Caco-2 (cell line): ENCODE data around the gene TOB2. TPM values are rescaled to one million over a fixed set of nuclear protein-coding genes. Genes with fewer than 3 reads are reported as not detected.

ENCODE experiments used
- BruUV-seq: library from RNA; stranded (reverse); fragments of 400-500 nt; replicated peaks from 2 replicates; lab custom pipeline; 2021; lab: Mats Ljungman, UMichigan
- CTCF ChIA-PET: fragments of 300-600 bp; sonication (Branson Sonifier 250); formaldehyde crosslinking; loops from one replicate; lab custom pipeline; 2022; ENCODE audit warnings: antibody characterized with exemption; lab: Charles Lee
- POLR2A ChIA-PET: fragments of 300-600 bp; sonication (Branson Sonifier 250); formaldehyde crosslinking; loops from one replicate; lab custom pipeline; 2022; ENCODE audit warnings: antibody characterized with exemption; lab: Charles Lee
- DNase-seq, 2 experiments: peaks; one replicate each; pipeline versions ENCODE4 v3.0.0 to v3.0.0-alpha.2; 2020 to 2022
- H3K27me3 ChIP-seq: replicated peaks from 2 replicates; pipeline ENCODE4 v1.6.0; 2011; ENCODE audit warnings: low read length; ENCODE audit not compliant: control insufficient read depth, insufficient read depth
- H3K36me3 ChIP-seq: 2 replicates; pipeline ENCODE4 v1.5.1; 2011; ENCODE audit warnings: low read length; ENCODE audit not compliant: control insufficient read depth, insufficient read depth
- H3K4me1 ChIP-seq: fragments of 250-450 bp; sonication (Bioruptor Pico); 2 replicates; pipeline ENCODE4 v1.5.1; 2020; ENCODE audit warnings: mild to moderate bottlenecking
- H3K4me3 ChIP-seq: 2 replicates; pipeline ENCODE4 v1.5.1; 2011; ENCODE audit warnings: low read depth, mild to moderate bottlenecking, control low read depth, low read length
- H3K9me3 ChIP-seq: fragments of 250-450 bp; sonication (Bioruptor Pico); 2 replicates; pipeline ENCODE4 v1.5.1; 2020; ENCODE audit warnings: mild to moderate bottlenecking, moderate library complexity
- H3K27ac Mint-ChIP-seq: one replicate; pipeline ENCODE4 v1.8.0; 2022; ENCODE audit warnings: mixed read lengths; ENCODE audit not compliant: unreplicated experiment
- H3K27me3 Mint-ChIP-seq: one replicate; pipeline ENCODE4 v1.8.0; 2022; ENCODE audit warnings: mixed read lengths; ENCODE audit not compliant: insufficient read depth, unreplicated experiment
- H3K36me3 Mint-ChIP-seq: one replicate; pipeline ENCODE4 v1.8.0; 2022; ENCODE audit warnings: mild to moderate bottlenecking, mixed read lengths; ENCODE audit not compliant: insufficient read depth, unreplicated experiment
- H3K4me1 Mint-ChIP-seq: one replicate; pipeline ENCODE4 v1.8.0; 2022; ENCODE audit warnings: low read depth, mixed read lengths; ENCODE audit not compliant: unreplicated experiment
- H3K4me3 Mint-ChIP-seq: one replicate; pipeline ENCODE4 v1.8.0; 2022; ENCODE audit warnings: mild to moderate bottlenecking, moderate library complexity, mixed read lengths; ENCODE audit not compliant: unreplicated experiment
- H3K9me3 Mint-ChIP-seq: one replicate; pipeline ENCODE4 v1.8.0; 2022; ENCODE audit warnings: mixed read lengths; ENCODE audit not compliant: unreplicated experiment
- intact Hi-C: fragments of 100-400 bp; cut with micrococcal nuclease; formaldehyde crosslinking; loops from one replicate; pipeline ENCODE4 v1.10.0; 2022; ENCODE audit not compliant: unreplicated experiment
- total RNA-seq: library from RNA; stranded (reverse); gene quantifications from 2 replicates; pipeline ENCODE4 v1.2.3, GENCODE V29; 2022
- TF ChIP-seq, protein P1 (sequence below), 2 experiments: fragments of 200-600 bp in 1 of 2; IDR thresholded peaks; 1 replicate in 1 of 2; 2 replicates in 1 of 2; pipeline versions ENCODE4 v1.5.1 to v1.8.0; 2011 to 2022; ENCODE audit warnings: antibody characterized with exemption in 1 of 2, control low read depth in 1 of 2, inconsistent platforms in 1 of 2, low read depth in 1 of 2, low read length in 1 of 2, mild to moderate bottlenecking in 1 of 2, moderate library complexity in 1 of 2; ENCODE audit not compliant: insufficient read depth in 1 of 2, severe bottlenecking in 1 of 2, unreplicated experiment in 1 of 2

The TOB2 gene
- total RNA-seq, 1 experiment from 2014 or later: 49.0 TPM

DNA sequence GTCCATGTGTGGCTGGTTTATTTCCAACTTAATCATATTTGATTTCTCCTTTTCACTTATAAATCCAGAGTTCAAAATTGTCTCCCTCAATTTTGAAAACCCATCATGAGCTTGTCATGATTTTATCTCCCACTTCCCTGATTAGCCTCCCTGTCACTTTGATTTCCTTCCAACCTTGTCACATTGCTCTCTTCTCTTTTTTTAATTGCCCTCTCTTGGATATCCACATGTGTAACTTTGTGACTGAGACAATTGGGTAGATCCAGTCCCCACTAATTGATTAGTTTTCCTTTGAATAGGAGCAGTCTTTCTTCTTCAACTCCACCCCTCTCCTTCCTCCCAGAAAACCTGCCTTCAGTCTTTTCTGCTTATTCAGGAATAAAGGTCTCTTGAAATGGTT, 62.5 kb downstream of the TOB2 start:
- H3K4me1 Mint-ChIP-seq: peaks cover 7% of the 10 kb centered on the region
- TF ChIP-seq, protein P1, sequence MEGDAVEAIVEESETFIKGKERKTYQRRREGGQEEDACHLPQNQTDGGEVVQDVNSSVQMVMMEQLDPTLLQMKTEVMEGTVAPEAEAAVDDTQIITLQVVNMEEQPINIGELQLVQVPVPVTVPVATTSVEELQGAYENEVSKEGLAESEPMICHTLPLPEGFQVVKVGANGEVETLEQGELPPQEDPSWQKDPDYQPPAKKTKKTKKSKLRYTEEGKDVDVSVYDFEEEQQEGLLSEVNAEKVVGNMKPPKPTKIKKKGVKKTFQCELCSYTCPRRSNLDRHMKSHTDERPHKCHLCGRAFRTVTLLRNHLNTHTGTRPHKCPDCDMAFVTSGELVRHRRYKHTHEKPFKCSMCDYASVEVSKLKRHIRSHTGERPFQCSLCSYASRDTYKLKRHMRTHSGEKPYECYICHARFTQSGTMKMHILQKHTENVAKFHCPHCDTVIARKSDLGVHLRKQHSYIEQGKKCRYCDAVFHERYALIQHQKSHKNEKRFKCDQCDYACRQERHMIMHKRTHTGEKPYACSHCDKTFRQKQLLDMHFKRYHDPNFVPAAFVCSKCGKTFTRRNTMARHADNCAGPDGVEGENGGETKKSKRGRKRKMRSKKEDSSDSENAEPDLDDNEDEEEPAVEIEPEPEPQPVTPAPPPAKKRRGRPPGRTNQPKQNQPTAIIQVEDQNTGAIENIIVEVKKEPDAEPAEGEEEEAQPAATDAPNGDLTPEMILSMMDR (IDR thresholded peaks at IDR 0.05; ENCODE audit: insufficient read depth in 1 of 2, low read depth in 1 of 2, low read length in 1 of 2, severe bottlenecking in 1 of 2, unreplicated experiment in 1 of 2): no peak
- no peak overlapping the region for H3K27ac Mint-ChIP-seq
- H3K4me1 ChIP-seq: peaks cover 14% of the 10 kb centered on the region
- no peaks in the 10 kb centered on the region for H3K9me3 Mint-ChIP-seq
- H3K4me3 ChIP-seq: no peak overlapping the region
- H3K4me3 Mint-ChIP-seq: peak overlapping the region; percentile 10
- BruUV-seq: no TSS peak
- DNase-seq: no peak
- H3K36me3 ChIP-seq: no peaks in the 10 kb centered on the region
- POLR2A ChIA-PET: no interaction called here
- CTCF ChIA-PET: no interaction called here
- no peaks in the 10 kb centered on the region for H3K9me3 ChIP-seq
- intact Hi-C loops: no loop called here
- H3K27me3 ChIP-seq: no peaks in the 10 kb centered on the region
- H3K27me3 Mint-ChIP-seq: no peaks in the 10 kb centered on the region
- peaks cover 28% of the 10 kb centered on the region for H3K36me3 Mint-ChIP-seq

Other genes with a start within 250 kb of the TOB2 start
- gene L3MBTL2, start 241.5 kb downstream of the TOB2 start, total RNA-seq: 18.8 and 24.3 TPM in 2 replicates
- gene CHADL, start 205.9 kb downstream of the TOB2 start, total RNA-seq: 0.32 TPM in 1 of 2 replicates, not detected in the other
- 106 and 112 TPM in 2 replicates for gene RANGAP1, start 160.6 kb downstream of the TOB2 start, total RNA-seq
- 55.0 and 60.6 TPM in 2 replicates for gene ZC3H7B, start 145.3 kb downstream of the TOB2 start, total RNA-seq
- 13.8 and 17.8 TPM in 2 replicates for gene TEF, start 64.9 kb downstream of the TOB2 start, total RNA-seq
- 75.4 and 78.6 TPM in 2 replicates for gene PHF5A, start 21.9 kb upstream of the TOB2 start, total RNA-seq
- gene ACO2, start 22.3 kb upstream of the TOB2 start, total RNA-seq: 90.5 and 95.5 TPM in 2 replicates
- gene POLR3H, start 97.7 kb upstream of the TOB2 start, total RNA-seq: 42.2 and 45.4 TPM in 2 replicates
- gene CSDC2, start 114.2 kb upstream of the TOB2 start, total RNA-seq: 0.37 and 0.41 TPM in 2 replicates
- 27.8 and 29.6 TPM in 2 replicates for gene PMM1, start 143.0 kb upstream of the TOB2 start, total RNA-seq
- gene DESI1, start 174.2 kb upstream of the TOB2 start, total RNA-seq: 38.2 and 38.9 TPM in 2 replicates
- gene XRCC6, start 174.5 kb upstream of the TOB2 start, total RNA-seq: 413 and 414 TPM in 2 replicates
- 172 and 187 TPM in 2 replicates for gene SNU13, start 242.1 kb upstream of the TOB2 start, total RNA-seq